Esophagus muscularis mucosa (tissue), 4 donors: ENCODE data around the gene GPBP1.

Experiments used
- EP300 ChIP-seq: sonication (generic); formaldehyde crosslinking; IDR thresholded peaks from one replicate; pipeline ENCODE4 v1.6.1; 2017; ENCODE audit warnings: antibody characterized with exemption
- POLR2AphosphoS5 ChIP-seq, 2 donors: sonication (generic); formaldehyde crosslinking; IDR thresholded peaks; one replicate each; pipeline ENCODE4 v1.6.1; 2017; ENCODE audit warnings: antibody characterized with exemption in 2 of 2
- TF ChIP-seq, protein P1 (sequence below), 3 experiments: fragments of 200-600 bp in 2 of 3; fragments of 450-650 bp in 1 of 3; sonication (generic) in 2 of 3; IDR thresholded peaks; one replicate each; pipeline ENCODE4 v1.5.1; 2017 to 2019; ENCODE audit warnings: antibody characterized with exemption in 3 of 3, mild to moderate bottlenecking in 2 of 3, moderate library complexity in 1 of 3

DNA sequence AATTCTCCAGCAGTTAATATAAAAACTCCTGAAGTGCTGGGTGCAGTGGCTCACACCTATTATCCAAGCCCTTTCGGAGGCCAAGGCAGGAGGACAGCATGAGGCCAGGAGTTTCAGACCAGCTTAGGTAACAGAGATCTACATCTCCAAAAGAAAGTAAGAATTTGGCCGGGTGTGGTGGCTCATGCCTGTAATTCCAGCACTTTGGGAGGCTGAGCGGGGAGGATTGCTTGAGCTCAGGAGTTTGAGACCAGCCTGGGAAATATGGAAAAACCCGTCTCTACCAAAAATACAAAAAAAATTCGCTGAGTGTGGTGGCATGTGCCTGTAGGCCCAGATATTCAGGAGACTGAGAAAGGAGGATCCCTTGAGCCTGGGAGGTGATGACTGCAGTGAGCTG, 6.7 kb upstream of the GPBP1 start:
- TF ChIP-seq POLR2AphosphoS5 (IDR thresholded peaks at IDR 0.05): no peak
- TF ChIP-seq EP300: no peak
- TF ChIP-seq, protein P1, sequence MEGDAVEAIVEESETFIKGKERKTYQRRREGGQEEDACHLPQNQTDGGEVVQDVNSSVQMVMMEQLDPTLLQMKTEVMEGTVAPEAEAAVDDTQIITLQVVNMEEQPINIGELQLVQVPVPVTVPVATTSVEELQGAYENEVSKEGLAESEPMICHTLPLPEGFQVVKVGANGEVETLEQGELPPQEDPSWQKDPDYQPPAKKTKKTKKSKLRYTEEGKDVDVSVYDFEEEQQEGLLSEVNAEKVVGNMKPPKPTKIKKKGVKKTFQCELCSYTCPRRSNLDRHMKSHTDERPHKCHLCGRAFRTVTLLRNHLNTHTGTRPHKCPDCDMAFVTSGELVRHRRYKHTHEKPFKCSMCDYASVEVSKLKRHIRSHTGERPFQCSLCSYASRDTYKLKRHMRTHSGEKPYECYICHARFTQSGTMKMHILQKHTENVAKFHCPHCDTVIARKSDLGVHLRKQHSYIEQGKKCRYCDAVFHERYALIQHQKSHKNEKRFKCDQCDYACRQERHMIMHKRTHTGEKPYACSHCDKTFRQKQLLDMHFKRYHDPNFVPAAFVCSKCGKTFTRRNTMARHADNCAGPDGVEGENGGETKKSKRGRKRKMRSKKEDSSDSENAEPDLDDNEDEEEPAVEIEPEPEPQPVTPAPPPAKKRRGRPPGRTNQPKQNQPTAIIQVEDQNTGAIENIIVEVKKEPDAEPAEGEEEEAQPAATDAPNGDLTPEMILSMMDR (IDR thresholded peaks at IDR 0.05): no peak
